Fibroblast of lung (primary cell): ENCODE data around the gene DOK1. TPM values are rescaled to one million over a fixed set of nuclear protein-coding genes. Genes with fewer than 3 reads are reported as not detected.

Source experiments
- DNase-seq, 2 donors: peaks; one replicate each; pipeline versions ENCODE4 v3.0.0 to v3.0.0-alpha.2; 2010; ENCODE audit warnings: low read depth in 2 of 2
- H2AFZ ChIP-seq: 2 replicates; pipeline ENCODE4 v1.5.1; 2012; ENCODE audit warnings: low read length, control low read depth, inconsistent platforms
- H3K27ac ChIP-seq: 2 replicates; pipeline ENCODE4 v1.5.1; 2011; ENCODE audit warnings: low read length, control low read depth; ENCODE audit not compliant: insufficient read depth
- H3K27me3 ChIP-seq: 2 replicates; pipeline ENCODE4 v1.5.1; 2011; ENCODE audit warnings: mild to moderate bottlenecking, low read length; ENCODE audit not compliant: control insufficient read depth, insufficient read depth
- H3K36me3 ChIP-seq: 2 replicates; pipeline ENCODE4 v1.5.1; 2011; ENCODE audit warnings: low read length; ENCODE audit not compliant: control insufficient read depth, insufficient read depth
- H3K4me1 ChIP-seq: 2 replicates; pipeline ENCODE4 v1.5.1; 2011; ENCODE audit warnings: low read length; ENCODE audit not compliant: control insufficient read depth, insufficient read depth; ENCODE audit errors: extremely low read depth
- H3K4me2 ChIP-seq: 2 replicates; pipeline ENCODE4 v1.5.1; 2011; ENCODE audit warnings: low read length, control low read depth; ENCODE audit not compliant: insufficient read depth; ENCODE audit errors: extremely low read depth
- H3K4me3 ChIP-seq, 4 experiments: fragments of 200-600 bp in 1 of 4; sonication (generic) in 1 of 4; replicated peaks in 1 of 4; 2 replicates each; pipeline ENCODE4 v1.5.1; 2011 to 2016; ENCODE audit warnings: low read length in 4 of 4, low read depth in 3 of 4, mild to moderate bottlenecking in 3 of 4, control low read depth in 2 of 4, inconsistent platforms in 1 of 4, mixed read lengths in 1 of 4; ENCODE audit not compliant: insufficient read depth in 1 of 4; ENCODE audit errors: control extremely low read depth in 1 of 4
- H3K79me2 ChIP-seq: 2 replicates; pipeline ENCODE4 v1.5.1; 2012; ENCODE audit warnings: mild to moderate bottlenecking, low read length, inconsistent platforms; ENCODE audit not compliant: control insufficient read depth, insufficient read depth
- H3K9ac ChIP-seq: 2 replicates; pipeline ENCODE4 v1.5.1; 2011; ENCODE audit warnings: mild to moderate bottlenecking, low read length, control low read depth; ENCODE audit not compliant: insufficient read depth
- H3K9me3 ChIP-seq: 2 replicates; pipeline ENCODE4 v1.5.1; 2012; ENCODE audit warnings: low read depth, low read length; ENCODE audit not compliant: control insufficient read depth, insufficient read depth
- H4K20me1 ChIP-seq: 2 replicates; pipeline ENCODE4 v1.5.1; 2011; ENCODE audit warnings: low read length; ENCODE audit not compliant: control insufficient read depth, insufficient read depth; ENCODE audit errors: extremely low read depth
- CTCF ChIP-seq, 2 donors: IDR thresholded peaks in 1 of 2; conservative IDR thresholded peaks in 1 of 2; 1 replicate in 1 of 2; 2 replicates in 1 of 2; pipeline ENCODE4 v1.5.1; 2011 to 2012; ENCODE audit warnings: low read length in 2 of 2, control low read depth in 1 of 2, inconsistent platforms in 1 of 2, low read depth in 1 of 2, mild to moderate bottlenecking in 1 of 2
- EZH2 ChIP-seq: IDR thresholded peaks from 2 replicates; pipeline ENCODE4 v1.5.1; 2012; ENCODE audit warnings: low read length, control low read depth, mild to moderate bottlenecking; ENCODE audit errors: missing control alignments
- polyA plus RNA-seq, 2 donors: library from polyadenylated mRNA; depleted of rRNA in 1 of 2; stranded (reverse) in 1 of 2; unstranded in 1 of 2; fragments of >200 nt; gene quantifications; 2 replicates each; pipeline ENCODE4 v1.2.1, GENCODE V29; 2011 to 2012; ENCODE audit warnings: missing spikeins in 1 of 2
- total RNA-seq: library from RNA; depleted of rRNA; stranded (reverse); fragments of >200 nt; gene quantifications from 2 replicates; pipeline ENCODE4 v1.2.1, GENCODE V29; 2014

Gene DOK1
- total and polyA plus RNA-seq, 2 donors (not counting 1 experiment from before 2014, with no cell fraction given) = 11.4 to 31.7 TPM

GRCh38 chr2:74572178-74572925, 17.8 kb downstream of the DOK1 start:
- no peak overlapping the region for H3K4me2 ChIP-seq
- H3K27me3 ChIP-seq = no peaks in the 10 kb centered on the region
- no peak for DNase-seq
- peaks cover 21% of the 10 kb centered on the region for H3K4me1 ChIP-seq
- TF ChIP-seq CTCF (conservative IDR thresholded peaks at IDR 0.05 in 1 of 2, IDR thresholded peaks at IDR 0.05 in 1 of 2; ENCODE audit: low read depth in 1 of 2, low read length in 2 of 2) (no peak), EZH2 (no peak)
- H3K27ac ChIP-seq = no peak overlapping the region
- no peak overlapping the region for H3K9ac ChIP-seq
- no peak overlapping the region for H2AFZ ChIP-seq
- H3K4me3 ChIP-seq = no peak overlapping the region
- H3K79me2 ChIP-seq = no peaks in the 10 kb centered on the region
- no peaks in the 10 kb centered on the region for H3K36me3 ChIP-seq
- H4K20me1 ChIP-seq = no peaks in the 10 kb centered on the region
- H3K9me3 ChIP-seq = no peaks in the 10 kb centered on the region

- no peaks in the 10 kb centered on the region for H3K36me3 ChIP-seq
- peak overlapping the region; percentile 32 for H3K4me2 ChIP-seq
- peak overlapping the region; percentile 66 for H2AFZ ChIP-seq
- no peak for TF ChIP-seq EZH2
- no peak for TF ChIP-seq CTCF (conservative IDR thresholded peaks at IDR 0.05 in 1 of 2, IDR thresholded peaks at IDR 0.05 in 1 of 2; ENCODE audit: low read depth in 1 of 2, low read length in 2 of 2)
- no peaks in the 10 kb centered on the region for H3K9me3 ChIP-seq
- no peak overlapping the region for H3K27ac ChIP-seq
- H3K4me3 ChIP-seq = no peak overlapping the region
- no peaks in the 10 kb centered on the region for H4K20me1 ChIP-seq
- H3K79me2 ChIP-seq = no peaks in the 10 kb centered on the region
- peaks cover 10% of the 10 kb centered on the region for H3K4me1 ChIP-seq
- DNase-seq = peak in 1 of 2 donors; percentile 44
- no peak overlapping the region for H3K9ac ChIP-seq
- no peaks in the 10 kb centered on the region for H3K27me3 ChIP-seq
Observed at GRCh38 chr2:74573747-74574562, 19.4 kb downstream of the DOK1 start.

GRCh38 chr2:74575320-74575719, 20.8 kb downstream of the DOK1 start:
- no peak overlapping the region for H3K4me3 ChIP-seq
- no peak overlapping the region for H3K9ac ChIP-seq
- no peak for DNase-seq
- H3K9me3 ChIP-seq = no peaks in the 10 kb centered on the region
- TF ChIP-seq CTCF (conservative IDR thresholded peaks at IDR 0.05 in 1 of 2, IDR thresholded peaks at IDR 0.05 in 1 of 2; ENCODE audit: low read depth in 1 of 2, low read length in 2 of 2) (no peak), EZH2 (no peak)
- no peak overlapping the region for H3K27ac ChIP-seq
- H3K36me3 ChIP-seq = no peaks in the 10 kb centered on the region
- no peaks in the 10 kb centered on the region for H3K79me2 ChIP-seq
- peaks cover 10% of the 10 kb centered on the region for H3K4me1 ChIP-seq
- H2AFZ ChIP-seq = no peak overlapping the region
- no peak overlapping the region for H3K4me2 ChIP-seq
- no peaks in the 10 kb centered on the region for H3K27me3 ChIP-seq
- H4K20me1 ChIP-seq = no peaks in the 10 kb centered on the region
